IPS-18c (cell line): Measurements from ENCODE around the gene PSG5.
"Not testable (repeated sequence)": the region's sequence is repeated elsewhere in the genome, so short reads cannot be mapped to it uniquely, and the experiment has no call there.

Experiments
- H3K4me3 ChIP-seq: 2 replicates; pipeline ENCODE4 v1.7.0; 2013; ENCODE audit warnings: low read depth, mild to moderate bottlenecking, low read length, moderate library complexity; ENCODE audit not compliant: insufficient read depth
- H3K9me3 ChIP-seq: one replicate; pipeline ENCODE4 v1.6.1; 2013; ENCODE audit warnings: mild to moderate bottlenecking, low read length, moderate library complexity; ENCODE audit not compliant: control insufficient read depth, insufficient read depth

The PSG5 gene

DNA sequence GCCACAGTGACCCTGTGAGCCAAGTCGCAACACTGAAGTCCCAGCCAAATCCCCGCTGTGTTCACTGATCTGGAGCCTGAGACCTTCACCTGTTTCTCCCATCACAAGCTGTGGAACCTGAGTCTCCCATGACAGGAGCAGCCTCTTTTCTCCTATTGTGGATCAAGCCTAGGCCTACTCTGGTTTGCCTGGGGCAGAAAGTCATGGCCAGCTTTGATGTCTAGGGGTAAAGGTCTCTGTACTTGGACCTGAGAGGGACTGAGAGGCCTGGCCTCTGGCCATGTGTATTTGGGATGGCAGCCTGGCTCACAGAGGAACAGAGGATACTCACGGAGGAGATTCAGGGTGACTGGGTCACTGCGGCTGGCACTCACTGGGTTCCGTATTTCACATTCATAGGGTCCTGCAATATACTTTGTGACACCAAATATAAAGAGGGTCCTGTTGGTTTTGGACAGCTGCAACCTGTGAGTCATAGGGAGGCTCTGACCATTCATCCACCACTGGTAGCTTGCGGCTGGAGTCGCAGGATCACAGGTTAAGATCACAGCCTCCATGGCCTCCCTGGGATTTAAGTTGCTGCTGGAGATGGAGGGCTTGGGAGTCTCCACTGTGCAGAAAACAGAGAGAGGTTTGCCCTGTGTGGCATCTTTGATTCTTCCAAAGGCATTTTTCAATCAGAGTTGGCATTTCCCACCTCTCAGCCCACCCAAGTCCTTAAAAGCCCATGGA lies 11.5 kb upstream of the PSG5 start:
- H3K9me3 ChIP-seq, H3K4me3 ChIP-seq: not testable (repeated sequence)

DNA sequence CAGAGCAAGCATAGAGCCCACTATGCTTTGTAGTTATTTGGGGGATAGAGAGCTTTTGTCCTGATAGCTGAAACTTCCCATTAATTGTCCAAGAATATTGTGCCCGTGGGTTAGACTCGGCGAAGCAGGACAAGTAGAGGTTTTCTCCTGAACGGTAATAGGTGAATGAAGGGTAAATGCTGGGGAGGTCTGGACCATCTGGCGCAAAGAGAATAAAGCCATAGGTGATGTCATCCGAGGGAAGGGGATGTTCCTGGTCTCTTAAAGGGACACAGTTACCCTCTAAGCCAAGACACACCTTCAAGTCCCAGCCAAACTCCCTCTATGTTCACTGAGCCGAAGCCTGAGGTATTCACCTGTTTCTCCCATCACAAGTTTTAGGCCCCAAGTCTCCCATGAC lies 8.1 kb upstream of the PSG5 start:
- not testable (repeated sequence) for H3K9me3 ChIP-seq, H3K4me3 ChIP-seq

DNA sequence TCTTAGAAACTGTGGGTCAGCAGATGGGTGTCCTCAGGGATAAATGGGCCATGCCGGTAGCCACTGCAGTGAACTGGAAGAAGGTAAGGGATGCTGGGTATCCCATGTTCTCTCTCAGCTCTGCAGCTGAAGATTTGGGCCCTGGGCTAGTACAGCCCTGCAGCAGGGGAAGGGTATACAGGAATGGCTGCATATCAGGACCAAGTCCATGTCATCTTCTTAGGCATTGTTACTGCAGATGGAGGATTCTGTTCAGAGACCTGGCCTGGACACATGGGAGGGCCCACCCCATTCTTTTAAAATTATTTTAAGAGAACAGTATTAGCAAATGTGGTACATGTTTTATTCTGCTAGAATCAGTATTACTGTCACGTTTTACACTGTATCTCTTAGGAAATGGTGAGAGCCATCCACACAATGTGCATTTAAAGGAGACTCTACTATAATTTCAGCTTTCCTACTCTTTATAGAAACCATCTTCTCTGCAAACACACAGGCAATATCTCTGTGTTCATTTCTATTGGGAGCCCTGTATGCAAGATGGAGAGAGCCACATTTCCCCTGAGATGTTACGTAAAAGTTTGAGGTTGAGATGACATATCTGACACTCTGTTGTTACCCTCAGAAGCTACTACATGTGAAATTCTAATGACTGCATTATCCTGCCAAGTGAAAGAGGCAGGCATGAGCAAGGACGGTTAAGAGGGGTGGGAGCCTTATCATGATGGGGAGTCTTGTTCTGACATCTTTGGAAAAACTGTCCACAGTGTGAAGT lies 6.2 kb upstream of the PSG5 start:
- not testable (repeated sequence) for H3K9me3 ChIP-seq, H3K4me3 ChIP-seq

DNA sequence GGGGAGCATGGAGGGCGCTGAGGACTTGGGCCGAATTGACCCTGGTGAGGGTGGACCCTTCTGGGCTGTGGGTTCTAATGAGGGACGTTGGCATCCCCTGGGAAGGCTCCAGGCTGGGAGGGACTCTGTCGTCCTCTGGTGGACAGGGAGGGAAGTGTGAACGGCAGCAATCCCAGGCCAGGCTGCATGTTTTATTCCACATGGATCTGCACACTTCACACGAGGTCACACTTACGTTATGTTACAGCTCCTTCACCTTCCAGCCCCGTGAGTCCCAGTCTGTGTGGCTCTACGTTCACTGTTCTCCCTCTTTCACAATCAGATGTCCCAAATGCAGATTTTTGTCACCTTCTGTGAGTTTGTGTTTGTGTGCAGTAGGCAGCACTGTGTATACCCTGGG lies 1.8 kb upstream of the PSG5 start:
- H3K4me3 ChIP-seq: not testable (repeated sequence)

DNA sequence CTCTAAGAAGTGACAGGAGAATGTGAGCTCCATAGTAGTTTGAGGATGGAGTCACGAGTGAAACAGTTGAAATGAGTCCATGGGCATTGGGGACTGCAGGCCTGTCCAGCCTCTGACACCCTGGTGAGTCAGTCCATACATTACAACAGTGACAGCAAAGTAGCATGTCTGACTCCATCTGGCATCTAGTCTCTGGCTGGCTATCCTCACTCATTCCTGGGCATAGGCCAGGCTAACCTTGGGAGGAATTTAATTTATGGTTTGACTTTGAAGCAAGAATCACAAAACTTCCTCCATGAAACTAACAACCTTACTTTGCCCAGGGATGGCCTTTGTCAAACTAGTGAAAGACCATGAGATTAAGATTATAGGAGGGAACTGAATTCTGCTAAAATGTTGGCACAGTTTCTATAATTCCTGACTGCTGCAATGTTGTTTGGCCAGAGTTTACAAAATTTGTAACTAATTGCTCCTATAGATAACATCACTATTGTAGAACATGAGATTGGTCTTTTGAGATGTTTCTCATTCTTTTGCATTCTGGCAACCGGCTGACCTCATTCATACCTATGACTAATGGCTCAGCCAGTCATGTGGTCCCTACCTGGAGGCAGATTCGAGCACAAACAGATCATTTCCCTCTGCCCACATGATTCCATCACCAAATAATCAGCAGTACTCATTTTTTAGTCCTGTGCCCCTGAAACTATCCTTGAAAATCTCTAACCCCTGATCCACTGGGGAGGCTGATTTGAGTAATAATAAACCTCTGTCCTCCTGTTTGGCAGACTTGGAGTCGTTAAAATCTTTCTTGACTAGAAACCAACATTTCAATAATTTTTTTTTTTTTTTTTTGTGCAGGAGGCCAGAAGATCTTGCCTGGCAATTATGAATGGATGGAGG lies 4.2 kb downstream of the PSG5 start:
- H3K4me3 ChIP-seq, H3K9me3 ChIP-seq: not testable (repeated sequence)

More for the DNA sequence above, 1.8 kb upstream of the PSG5 start:
- H3K9me3 ChIP-seq: not testable (repeated sequence)

DNA sequence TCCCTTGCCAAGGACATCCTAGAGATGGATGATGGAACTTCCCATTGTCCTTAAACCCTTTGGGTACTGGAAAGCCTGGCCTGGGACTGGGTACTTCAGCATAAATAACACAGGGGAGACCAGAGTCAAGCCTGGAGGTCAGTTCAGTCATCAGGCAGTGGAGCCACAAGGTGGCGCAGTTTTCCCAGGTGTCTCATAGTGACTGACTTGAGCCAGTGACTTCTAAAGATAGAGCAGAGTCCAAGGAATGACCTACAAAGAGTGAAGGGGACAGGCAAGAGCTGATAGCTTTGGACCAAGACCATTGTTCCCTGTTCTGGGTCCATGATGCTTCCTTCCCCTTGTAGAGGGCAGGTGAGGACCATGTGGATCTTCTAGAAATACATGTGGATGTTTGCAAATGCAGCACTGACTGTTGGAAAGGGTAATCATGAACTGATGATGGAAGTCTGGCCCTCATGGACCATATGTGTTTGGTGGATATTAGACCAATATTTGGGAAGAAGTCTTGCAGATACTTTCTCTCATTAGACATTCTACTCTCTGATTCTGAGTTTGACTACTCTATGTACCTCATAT lies 6.7 kb downstream of the PSG5 start:
- H3K4me3 ChIP-seq: not testable (repeated sequence)

DNA sequence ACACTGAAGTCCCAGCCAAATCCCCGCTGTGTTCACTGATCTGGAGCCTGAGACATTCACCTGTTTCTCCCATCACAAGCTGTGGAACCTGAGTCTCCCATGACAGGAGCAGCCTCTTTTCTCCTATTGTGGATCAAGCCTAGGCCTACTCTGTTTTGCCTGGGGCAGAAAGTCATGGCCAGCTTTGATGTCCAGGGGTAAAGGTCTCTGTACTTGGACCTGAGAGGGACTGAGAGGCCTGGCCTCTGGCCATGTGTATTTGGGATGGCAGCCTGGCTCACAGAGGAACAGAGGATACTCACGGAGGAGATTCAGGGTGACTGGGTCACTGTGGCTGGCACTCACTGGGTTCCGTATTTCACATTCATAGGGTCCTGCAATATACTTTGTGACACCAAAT lies 7.8 kb downstream of the PSG5 start:
- H3K4me3 ChIP-seq, H3K9me3 ChIP-seq: not testable (repeated sequence)

More for the DNA sequence above, 6.7 kb downstream of the PSG5 start:
- not testable (repeated sequence) for H3K9me3 ChIP-seq

DNA sequence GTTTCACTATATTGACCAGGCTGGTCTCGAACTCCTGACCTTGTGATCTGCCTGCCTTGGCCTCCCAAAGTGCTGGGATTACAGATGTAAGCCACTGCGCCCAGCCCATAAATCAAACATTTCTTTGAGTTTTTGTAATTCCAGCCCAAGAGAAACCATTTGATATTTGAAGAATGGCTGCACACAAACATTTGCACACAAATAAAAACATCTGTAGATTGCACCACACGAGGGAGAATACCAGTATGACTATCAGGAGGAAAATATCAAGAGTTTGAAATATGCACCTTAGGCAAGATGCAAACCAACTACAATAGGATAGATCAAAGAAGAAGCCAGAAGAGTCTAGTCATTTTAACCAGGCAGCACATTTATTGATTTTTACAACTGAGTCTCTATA lies 20.4 kb downstream of the PSG5 start:
- H3K4me3 ChIP-seq: not testable (repeated sequence)

DNA sequence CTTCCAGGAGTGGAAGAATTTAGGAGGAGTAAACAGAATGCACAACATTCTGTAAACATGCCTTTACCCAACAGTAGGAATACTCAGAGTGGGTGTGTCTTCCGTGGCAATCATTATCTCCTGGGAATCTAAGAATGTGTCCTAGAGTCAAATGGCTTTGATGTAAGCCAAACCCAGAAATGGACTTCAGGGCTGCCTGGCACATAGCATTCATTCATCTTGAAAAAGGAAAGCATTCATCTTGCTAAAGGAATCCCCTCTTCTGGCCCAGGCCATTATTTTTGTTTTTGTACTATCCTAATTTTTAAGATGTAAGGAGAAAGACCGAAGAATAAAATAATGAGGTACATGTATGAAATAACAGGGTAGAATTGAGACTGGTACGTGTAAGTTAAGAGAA lies 23.2 kb downstream of the PSG5 start:
- H3K9me3 ChIP-seq, H3K4me3 ChIP-seq: not testable (repeated sequence)

More for the DNA sequence above, 20.4 kb downstream of the PSG5 start:
- not testable (repeated sequence) for H3K9me3 ChIP-seq

DNA sequence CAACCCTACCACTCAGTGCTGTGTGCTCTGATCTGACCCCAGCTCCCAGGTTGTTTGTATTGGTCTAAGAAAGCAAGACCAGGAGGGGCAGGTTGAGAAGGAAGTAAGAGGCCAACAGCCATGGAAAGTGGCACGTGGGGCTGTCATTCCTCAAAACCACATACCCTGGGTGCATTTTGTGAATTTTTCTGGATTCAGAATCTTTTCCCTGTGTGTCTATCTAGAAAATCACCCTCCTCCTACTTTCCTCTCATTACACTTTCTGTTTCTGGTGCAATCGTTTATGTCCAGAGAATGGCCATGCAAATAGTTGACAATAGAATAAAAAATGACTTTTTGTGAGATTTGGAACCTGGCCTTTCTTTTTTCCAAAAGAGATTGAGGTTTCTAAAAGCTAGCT lies 24.1 kb downstream of the PSG5 start:
- H3K4me3 ChIP-seq, H3K9me3 ChIP-seq: not testable (repeated sequence)

DNA sequence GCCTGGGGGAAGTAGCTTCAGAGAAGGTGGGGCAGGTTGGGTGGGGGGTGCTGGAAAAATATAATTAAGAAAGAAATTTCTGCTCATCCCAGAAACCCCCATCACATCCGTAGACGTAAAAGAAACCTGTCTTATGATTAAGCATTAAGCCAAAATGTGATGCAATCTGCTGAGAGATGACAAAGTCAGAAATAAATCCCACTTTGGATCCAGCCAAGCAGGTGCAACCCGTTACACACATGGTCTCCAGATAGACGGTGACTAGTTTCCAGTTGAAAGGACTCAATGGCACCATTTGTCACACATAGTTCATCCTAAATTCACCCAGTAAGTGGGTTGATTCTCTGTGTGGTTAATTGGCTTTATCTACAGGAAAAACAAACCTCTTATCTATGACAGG lies 34.1 kb downstream of the PSG5 start:
- peaks cover 4% of the 10 kb centered on the region for H3K9me3 ChIP-seq
- H3K4me3 ChIP-seq: no peak overlapping the region

DNA sequence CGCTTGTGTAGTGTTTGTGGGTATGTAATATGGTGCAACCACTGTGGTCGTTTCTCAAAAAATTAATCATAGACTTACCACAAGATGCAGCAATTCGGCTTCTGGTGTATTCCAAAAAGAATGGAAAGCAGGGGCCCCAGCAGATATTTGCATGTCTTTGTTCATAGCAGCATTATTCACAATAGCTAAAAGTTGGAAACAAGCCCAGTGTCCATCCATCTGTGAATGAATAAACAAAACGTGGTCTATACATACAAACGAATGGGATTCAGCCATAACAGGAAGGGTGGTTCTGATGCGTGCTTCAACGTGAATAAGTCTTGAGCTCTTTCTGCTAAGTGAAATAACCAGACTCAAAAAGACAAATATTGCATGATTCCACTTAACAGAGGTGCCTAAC lies 36.5 kb downstream of the PSG5 start:
- not testable (repeated sequence) for H3K4me3 ChIP-seq, H3K9me3 ChIP-seq

DNA sequence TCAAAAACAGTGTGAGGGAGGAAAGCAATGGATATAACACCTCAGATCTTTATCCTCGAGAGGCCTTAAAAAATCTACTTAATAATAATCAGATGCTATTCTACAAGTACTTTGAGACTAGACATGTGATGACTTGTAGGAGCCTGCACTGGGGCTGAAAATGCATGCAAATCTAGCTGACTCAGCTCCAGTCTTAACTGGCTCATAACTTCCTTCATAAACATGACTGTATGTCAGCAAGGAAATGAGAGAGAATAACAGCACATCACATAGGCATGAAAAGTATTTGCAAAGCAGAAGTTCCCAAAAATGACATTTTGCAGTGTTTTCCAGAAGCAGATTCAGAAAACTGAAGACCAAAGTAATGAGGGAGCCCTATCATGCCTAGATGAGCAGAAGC lies 38.1 kb downstream of the PSG5 start:
- Histone ChIP-seq H3K4me3 (no peak overlapping the region), H3K9me3 (peaks cover 2% of the 10 kb centered on the region)

DNA sequence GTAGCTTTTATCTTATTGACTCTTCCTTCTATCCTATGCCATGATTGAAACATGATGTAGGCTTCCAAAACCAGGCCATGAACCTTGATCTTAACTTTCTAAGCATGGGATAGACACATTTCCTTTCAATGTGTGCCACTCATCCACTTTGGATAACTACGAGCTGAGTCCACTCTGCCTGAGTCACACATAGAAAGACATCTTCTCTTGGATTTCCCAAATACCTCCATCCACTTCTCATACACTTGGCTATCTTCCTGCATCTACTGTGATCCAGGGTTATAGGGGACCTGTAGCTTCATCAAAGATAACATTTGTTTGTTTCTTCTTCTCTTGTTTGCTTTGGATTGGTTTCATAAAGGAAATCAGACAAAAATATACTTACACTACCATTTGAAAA lies 44.6 kb downstream of the PSG5 start:
- not testable (repeated sequence) for H3K4me3 ChIP-seq, H3K9me3 ChIP-seq

DNA sequence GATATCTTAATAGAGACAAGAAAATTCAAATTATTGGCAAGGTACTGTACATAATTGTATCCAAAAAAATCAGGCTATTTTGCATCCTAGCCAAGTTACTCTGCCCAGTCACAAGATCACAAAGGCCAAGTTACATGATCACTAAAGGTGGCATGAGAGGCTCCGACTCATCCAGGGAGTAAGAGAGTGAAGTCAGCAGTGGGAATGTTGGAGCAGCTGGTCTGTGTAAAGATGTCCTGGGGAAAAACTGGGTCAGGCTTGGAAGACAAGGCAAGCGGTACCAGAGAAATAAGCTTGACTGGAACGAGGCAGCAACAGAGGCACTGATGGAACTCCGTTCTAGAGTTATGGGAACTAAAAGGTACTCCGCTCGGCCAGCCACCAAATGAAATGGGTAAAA lies 53.6 kb downstream of the PSG5 start:
- Histone ChIP-seq H3K4me3 (no peak overlapping the region), H3K9me3 (no peaks in the 10 kb centered on the region)

DNA sequence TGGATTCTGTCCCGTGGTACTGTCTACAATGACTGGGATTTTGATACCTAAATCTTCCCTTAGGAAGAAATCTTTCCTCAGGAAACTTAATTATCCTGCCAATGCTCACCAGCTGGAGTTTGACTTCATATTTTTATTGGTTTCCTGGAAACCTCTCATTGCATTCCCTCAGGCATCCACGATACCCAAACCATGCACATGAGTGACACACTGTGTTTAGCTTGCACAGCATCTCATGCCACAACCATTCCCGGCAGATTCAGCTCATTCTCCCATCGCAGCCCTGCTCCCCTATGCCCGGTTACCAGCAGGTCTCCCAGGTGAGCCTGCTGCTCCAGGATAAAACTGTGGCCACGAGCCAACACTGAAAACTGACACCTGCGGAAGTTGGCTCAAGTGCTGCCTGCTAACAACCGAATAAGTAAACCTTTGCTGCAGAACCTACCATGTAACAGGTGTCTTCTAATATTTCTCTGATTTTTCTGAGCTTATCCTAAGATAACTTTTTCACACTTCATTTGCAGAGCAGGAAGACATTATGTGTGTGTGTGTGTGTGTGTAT lies 55.0 kb downstream of the PSG5 start:
- H3K4me3 ChIP-seq, H3K9me3 ChIP-seq: not testable (repeated sequence)

DNA sequence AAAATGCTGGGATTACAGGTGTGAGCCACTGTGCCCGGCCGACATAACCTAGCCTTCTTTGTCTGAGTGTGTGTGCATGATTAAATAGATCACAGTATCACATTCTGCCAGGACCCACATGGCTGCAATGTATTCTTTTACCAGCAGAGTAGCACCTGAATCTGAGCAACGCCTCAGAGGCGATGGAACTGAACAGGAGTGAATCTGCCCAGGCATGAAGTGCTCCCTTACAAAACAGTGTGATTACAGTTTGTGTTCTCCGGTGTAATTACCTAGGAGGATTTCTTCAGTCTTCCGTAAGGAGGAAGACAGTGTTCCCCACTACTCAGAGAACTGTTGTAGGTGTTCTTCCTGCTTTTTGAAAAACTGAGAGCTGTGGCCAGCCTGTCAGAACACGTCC lies 57.1 kb downstream of the PSG5 start:
- not testable (repeated sequence) for H3K9me3 ChIP-seq, H3K4me3 ChIP-seq
